AG04450 (cell line): ENCODE data around the gene CPS1. TPM values are rescaled to one million over a fixed set of nuclear protein-coding genes. Genes with fewer than 3 reads are reported as not detected.

Source experiments
- CTCF ChIA-PET: fragments of 300-600, 350-600 bp; formaldehyde crosslinking; extraction: SDS; loops from one replicate; lab custom pipeline; 2022; ENCODE audit warnings: antibody characterized with exemption, inconsistent platforms; lab: Charles Lee
- POLR2A ChIA-PET: fragments of 350-600 bp; formaldehyde crosslinking; extraction: SDS; loops from one replicate; lab custom pipeline; 2021; ENCODE audit warnings: antibody characterized with exemption, inconsistent platforms; lab: Yijun Ruan, JAX
- DNase-seq: peaks from one replicate; pipeline ENCODE4 v3.0.0-alpha.2; 2011; ENCODE audit warnings: low read depth, low spot score
- H3K27ac ChIP-seq: one replicate; pipeline ENCODE4 v1.5.1; 2012; ENCODE audit warnings: low read depth, low read length, control low read depth
- H3K27me3 ChIP-seq: one replicate; pipeline ENCODE4 v1.6.0; 2012; ENCODE audit warnings: low read length; ENCODE audit not compliant: control insufficient read depth, insufficient read depth
- H3K4me3 ChIP-seq: 2 replicates; pipeline ENCODE4 v1.5.1; 2011; ENCODE audit warnings: mild to moderate bottlenecking, low read depth, low read length, control low read depth
- H3K9me3 ChIP-seq: 2 replicates; pipeline ENCODE4 v1.5.1; 2012; ENCODE audit warnings: low read length; ENCODE audit not compliant: control insufficient read depth, insufficient read depth
- polyA plus RNA-seq: library from polyadenylated mRNA; depleted of rRNA; stranded (reverse); fragments of >200 nt; gene quantifications from 2 replicates; pipeline ENCODE4 v1.2.3, GENCODE V29; 2011
- TF ChIP-seq, protein P1 (sequence below): IDR thresholded peaks from 2 replicates; pipeline ENCODE4 v1.5.1; 2011; ENCODE audit warnings: low read depth, low read length, control low read depth, inconsistent platforms

The CPS1 gene
- polyA plus RNA-seq, 1 experiment: 21.6 TPM

DNA sequence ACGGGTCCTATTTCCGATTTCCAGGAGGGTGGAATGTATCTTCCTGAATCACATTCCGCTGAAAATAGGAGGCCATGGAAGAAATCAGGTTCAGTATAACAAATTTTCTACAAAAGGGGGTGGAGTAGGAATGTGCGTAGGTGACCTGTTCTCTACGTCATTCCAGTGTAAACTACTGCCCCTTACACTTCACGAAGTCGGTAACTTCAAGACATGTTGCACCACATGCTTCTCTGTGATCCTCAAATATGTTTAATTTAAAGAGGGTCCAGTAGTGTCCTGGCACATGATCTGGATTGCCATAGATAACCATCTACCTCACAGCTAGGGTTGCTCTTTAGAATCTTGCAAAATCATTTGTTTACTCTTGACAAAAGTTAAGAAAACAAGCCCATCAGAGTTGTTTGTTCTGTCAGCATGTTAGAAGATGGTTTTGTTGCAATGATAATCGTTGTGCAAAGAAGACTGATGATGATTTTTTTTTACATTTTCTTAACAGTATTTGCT lies 7.5 kb upstream of the CPS1 start:
- ChIA-PET POLR2A (no interaction called here), CTCF (interaction anchor here (2.9 kb wide), 1 partner anchor 46 kb away, joined by 16 read pairs; no protein-coding TSS in a partner anchor)
- Histone ChIP-seq H3K4me3 (no peak overlapping the region), H3K27me3 (no peaks in the 10 kb centered on the region), H3K27ac (no peak overlapping the region), H3K9me3 (no peaks in the 10 kb centered on the region)
- TF ChIP-seq, protein P1, sequence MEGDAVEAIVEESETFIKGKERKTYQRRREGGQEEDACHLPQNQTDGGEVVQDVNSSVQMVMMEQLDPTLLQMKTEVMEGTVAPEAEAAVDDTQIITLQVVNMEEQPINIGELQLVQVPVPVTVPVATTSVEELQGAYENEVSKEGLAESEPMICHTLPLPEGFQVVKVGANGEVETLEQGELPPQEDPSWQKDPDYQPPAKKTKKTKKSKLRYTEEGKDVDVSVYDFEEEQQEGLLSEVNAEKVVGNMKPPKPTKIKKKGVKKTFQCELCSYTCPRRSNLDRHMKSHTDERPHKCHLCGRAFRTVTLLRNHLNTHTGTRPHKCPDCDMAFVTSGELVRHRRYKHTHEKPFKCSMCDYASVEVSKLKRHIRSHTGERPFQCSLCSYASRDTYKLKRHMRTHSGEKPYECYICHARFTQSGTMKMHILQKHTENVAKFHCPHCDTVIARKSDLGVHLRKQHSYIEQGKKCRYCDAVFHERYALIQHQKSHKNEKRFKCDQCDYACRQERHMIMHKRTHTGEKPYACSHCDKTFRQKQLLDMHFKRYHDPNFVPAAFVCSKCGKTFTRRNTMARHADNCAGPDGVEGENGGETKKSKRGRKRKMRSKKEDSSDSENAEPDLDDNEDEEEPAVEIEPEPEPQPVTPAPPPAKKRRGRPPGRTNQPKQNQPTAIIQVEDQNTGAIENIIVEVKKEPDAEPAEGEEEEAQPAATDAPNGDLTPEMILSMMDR: no peak
- no peak for DNase-seq

DNA sequence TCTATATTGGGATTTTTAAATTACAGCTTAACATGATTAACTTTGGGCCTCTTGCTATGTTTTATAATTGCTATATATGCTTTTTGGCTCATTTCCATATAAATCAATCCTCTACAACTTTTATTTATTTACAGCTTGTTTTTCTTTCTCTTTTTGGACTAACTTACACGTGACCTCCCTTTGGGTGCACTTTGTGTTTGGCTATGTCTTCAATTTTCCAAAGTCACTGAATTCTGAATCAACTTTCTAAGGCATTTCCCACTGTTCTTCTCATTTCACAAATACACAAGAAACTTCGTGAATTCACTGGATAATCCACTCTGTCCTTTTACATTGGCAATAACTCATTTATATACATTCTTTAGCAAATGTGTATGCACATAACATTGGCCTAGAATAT lies 5.4 kb upstream of the CPS1 start:
- H3K27me3 ChIP-seq: no peaks in the 10 kb centered on the region
- no peak for DNase-seq
- no peak overlapping the region for H3K27ac ChIP-seq
- TF ChIP-seq, protein P1: no peak
- POLR2A ChIA-PET: no interaction called here
- H3K4me3 ChIP-seq: no peak overlapping the region
- no peaks in the 10 kb centered on the region for H3K9me3 ChIP-seq
- CTCF ChIA-PET: interaction anchor here (2.9 kb wide), 1 partner anchor 48 kb away, joined by 16 read pairs; no protein-coding TSS in a partner anchor

DNA sequence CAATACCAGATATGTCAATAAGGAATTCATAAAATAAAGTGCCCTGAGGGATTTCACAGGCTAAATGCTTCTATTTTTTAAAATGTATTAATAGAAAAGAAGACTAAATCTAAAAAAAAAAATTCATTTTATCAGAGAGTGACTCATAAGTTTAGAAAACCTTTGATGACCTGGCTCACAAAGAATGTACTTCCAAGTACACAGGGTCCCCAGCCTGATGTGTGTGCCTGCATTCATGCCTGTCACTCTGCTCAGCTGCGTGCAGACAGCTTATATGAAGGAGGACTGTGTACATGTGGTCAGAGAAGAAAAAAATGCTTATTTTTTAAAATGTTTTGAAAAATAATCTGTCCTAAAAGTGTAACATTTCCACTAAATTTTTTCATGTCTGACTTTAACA lies 3.0 kb upstream of the CPS1 start:
- ChIA-PET POLR2A (no interaction called here), CTCF (no interaction called here)
- TF ChIP-seq, protein P1: no peak
- H3K27me3 ChIP-seq: no peaks in the 10 kb centered on the region
- no peak overlapping the region for H3K4me3 ChIP-seq
- no peak for DNase-seq
- no peak overlapping the region for H3K27ac ChIP-seq
- H3K9me3 ChIP-seq: no peaks in the 10 kb centered on the region

DNA sequence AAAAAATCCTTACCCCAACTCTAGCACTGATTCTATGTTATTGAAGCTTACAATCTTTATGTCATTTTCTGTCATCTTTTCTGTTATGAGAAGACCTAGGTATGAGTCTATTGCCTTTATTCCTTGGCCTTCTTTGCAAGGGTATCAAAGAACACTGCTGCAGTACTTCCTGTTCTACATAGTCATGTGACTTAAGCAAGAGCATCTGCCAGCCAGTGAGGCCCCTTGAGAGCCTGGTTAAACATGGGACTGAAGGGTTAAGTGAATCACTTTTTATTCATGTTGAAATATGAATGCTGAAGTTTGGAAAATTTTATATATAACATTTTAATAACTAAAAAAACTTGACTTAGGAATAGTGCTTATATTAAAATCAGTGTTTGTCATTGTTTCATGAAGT lies 844 bp upstream of the CPS1 start:
- H3K27ac ChIP-seq: no peak overlapping the region
- DNase-seq: no peak
- POLR2A ChIA-PET: no interaction called here
- no peaks in the 10 kb centered on the region for H3K9me3 ChIP-seq
- no peaks in the 10 kb centered on the region for H3K27me3 ChIP-seq
- TF ChIP-seq, protein P1: no peak
- no peak overlapping the region for H3K4me3 ChIP-seq
- CTCF ChIA-PET: interaction anchor here (1.0 kb wide), 1 partner anchor 53 kb away, joined by 4 read pairs; no protein-coding TSS in a partner anchor

DNA sequence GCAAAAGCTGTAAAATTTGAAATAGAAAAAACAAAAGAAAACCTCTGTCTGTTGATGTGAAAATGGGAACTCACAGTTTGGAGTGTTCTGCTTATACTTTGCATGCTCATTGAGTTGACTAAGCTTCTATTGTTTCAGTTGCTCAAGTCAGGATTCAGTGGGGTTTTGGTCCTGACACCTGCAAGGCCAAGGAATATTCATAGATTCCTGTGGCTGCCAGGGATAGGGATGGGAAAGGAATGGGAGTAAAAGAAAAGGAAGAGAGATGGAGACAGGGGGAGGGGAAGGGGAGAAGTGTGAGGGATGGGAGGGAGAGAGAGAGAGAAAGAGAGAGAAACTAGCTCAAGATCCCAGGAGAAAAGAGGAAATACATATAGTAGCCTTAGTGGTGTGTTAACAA lies 1.3 kb downstream of the CPS1 start:
- Histone ChIP-seq H3K9me3 (no peaks in the 10 kb centered on the region), H3K4me3 (no peak overlapping the region), H3K27me3 (no peaks in the 10 kb centered on the region), H3K27ac (no peak overlapping the region)
- CTCF ChIA-PET: interaction anchor here (1.1 kb wide), 1 partner anchor 55 kb away, joined by 5 read pairs; no protein-coding TSS in a partner anchor
- POLR2A ChIA-PET: no interaction called here
- no peak for DNase-seq
- TF ChIP-seq, protein P1: no peak
